ENCODE results near the gene FAM25G.
"Not testable (repeated sequence)": the region's sequence is repeated elsewhere in the genome, so short reads cannot be mapped to it uniquely, and the experiment has no call there.

Gene FAM25G

GRCh38 chr10:47465216-47465917 lies 26.1 kb downstream of the FAM25G start:
- not testable (repeated sequence) for DNase-seq (ENCODE audit: low read depth in 2 of 2)

GRCh38 chr10:47462577-47463358 lies 28.7 kb downstream of the FAM25G start:
- not testable (repeated sequence) for DNase-seq (ENCODE audit: low read depth in 2 of 2)

- peak in 1 of 2 donors; percentile 6 for DNase-seq (ENCODE audit: low read depth in 2 of 2)
Observed at GRCh38 chr10:47461261-47461687, 30.2 kb downstream of the FAM25G start.

- no peak for DNase-seq (ENCODE audit: low read depth in 2 of 2)
Observed at GRCh38 chr10:47458466-47459154, 32.9 kb downstream of the FAM25G start.

GRCh38 chr10:47457826-47458225 lies 33.7 kb downstream of the FAM25G start:
- DNase-seq (ENCODE audit: low read depth in 2 of 2): no peak

GRCh38 chr10:47457528-47457820 lies 34.0 kb downstream of the FAM25G start:
- no peak for DNase-seq (ENCODE audit: low read depth in 2 of 2)

GRCh38 chr10:47456794-47457527 lies 34.5 kb downstream of the FAM25G start:
- no peak for DNase-seq (ENCODE audit: low read depth in 2 of 2)

- no peak for DNase-seq (ENCODE audit: low read depth in 2 of 2)
Observed at GRCh38 chr10:47456079-47456785, 35.3 kb downstream of the FAM25G start.

GRCh38 chr10:47455350-47456078 lies 36.0 kb downstream of the FAM25G start:
- not testable (repeated sequence) for DNase-seq (ENCODE audit: low read depth in 2 of 2)

- DNase-seq (ENCODE audit: low read depth in 2 of 2): no peak
Observed at GRCh38 chr10:47454780-47455058, 36.8 kb downstream of the FAM25G start.

- DNase-seq (ENCODE audit: low read depth in 2 of 2): no peak
Observed at GRCh38 chr10:47454008-47454779, 37.3 kb downstream of the FAM25G start.

- DNase-seq (ENCODE audit: low read depth in 2 of 2): no peak
Observed at GRCh38 chr10:47453141-47454007, 38.1 kb downstream of the FAM25G start.

- no peak for DNase-seq (ENCODE audit: low read depth in 2 of 2)
Observed at GRCh38 chr10:47452495-47453140, 38.9 kb downstream of the FAM25G start.

- no peak for DNase-seq (ENCODE audit: low read depth in 2 of 2)
Observed at GRCh38 chr10:47451998-47452494, 39.5 kb downstream of the FAM25G start.

GRCh38 chr10:47451273-47451997 lies 40.1 kb downstream of the FAM25G start:
- DNase-seq (ENCODE audit: low read depth in 2 of 2): no peak

GRCh38 chr10:47450442-47450841 lies 41.1 kb downstream of the FAM25G start:
- DNase-seq (ENCODE audit: low read depth in 2 of 2): no peak

GRCh38 chr10:47449979-47450378 lies 41.5 kb downstream of the FAM25G start:
- no peak for DNase-seq (ENCODE audit: low read depth in 2 of 2)

Measured in stimulated activated CD4-positive, alpha-beta T cell treated with anti-CD3 and anti-CD28 coated beads, Interleukin-1b, Interleukin-23, amount 100 ng/mL, for 4 hours (primary cell).